Lung (tissue), 12 donors: Measurements from ENCODE around the gene SNAP91. TPM values are rescaled to one million over a fixed set of nuclear protein-coding genes. Genes with fewer than 3 reads are reported as not detected.

Source experiments
- ATAC-seq: fragments of 200-7000 bp; cut with Tn5 transposase; one replicate; pipeline ENCODE4 v1.9.1; 2020; ENCODE audit warnings: moderate number of reproducible peaks; ENCODE audit not compliant: insufficient read depth, low FRiP score
- DNase-seq, 3 donors: peaks; one replicate each; pipeline ENCODE4 v3.0.0-alpha.2; 2013 to 2017
- H3K27ac ChIP-seq, 2 donors: one replicate each; pipeline ENCODE4 v1.5.1; 2013; ENCODE audit warnings: mild to moderate bottlenecking in 2 of 2, moderate library complexity in 2 of 2, control low read depth in 1 of 2, inconsistent platforms in 1 of 2, low read depth in 1 of 2, low read length in 1 of 2
- H3K27me3 ChIP-seq, 3 donors: one replicate each; pipeline ENCODE4 v1.5.1; 2013; ENCODE audit warnings: low read length in 2 of 3; ENCODE audit not compliant: control insufficient read depth in 3 of 3, insufficient read depth in 3 of 3
- H3K36me3 ChIP-seq, 4 donors: one replicate each; pipeline ENCODE4 v1.5.1; 2013; ENCODE audit warnings: low read length in 4 of 4, mild to moderate bottlenecking in 1 of 4, moderate library complexity in 1 of 4; ENCODE audit not compliant: control insufficient read depth in 4 of 4, insufficient read depth in 4 of 4
- H3K4me1 ChIP-seq, 5 donors: one replicate each; pipeline ENCODE4 v1.5.1; 2013; ENCODE audit warnings: low read length in 5 of 5, mild to moderate bottlenecking in 2 of 5, moderate library complexity in 1 of 5; ENCODE audit not compliant: control insufficient read depth in 5 of 5, insufficient read depth in 5 of 5
- H3K4me3 ChIP-seq: one replicate; pipeline ENCODE4 v1.5.1; 2013; ENCODE audit warnings: mild to moderate bottlenecking, control low read depth, moderate library complexity
- H3K9ac ChIP-seq, 2 donors: one replicate each; pipeline ENCODE4 v1.5.1; 2013; ENCODE audit warnings: low read length in 2 of 2, control low read depth in 1 of 2; ENCODE audit not compliant: insufficient read depth in 1 of 2
- H3K9me3 ChIP-seq, 4 donors: one replicate each; pipeline ENCODE4 v1.5.1; 2013; ENCODE audit warnings: low read length in 3 of 4, mild to moderate bottlenecking in 1 of 4, moderate library complexity in 1 of 4; ENCODE audit not compliant: control insufficient read depth in 4 of 4, insufficient read depth in 3 of 4
- WGBS, 2 donors: extraction: QIAGEN DNeasy Blood & Tissue Kit; methylation state at CpG; one replicate each; pipeline ENCODE4 v1.1.7; 2013; 5-methylcytosine and 5-hydroxymethylcytosine counted together
- polyA plus RNA-seq, 2 donors: library from polyadenylated mRNA; stranded (reverse); fragments of 200-250 nt; gene quantifications; one replicate each; pipeline ENCODE4 v1.2.1, GENCODE V29; 2013
- total RNA-seq, 2 donors: library from RNA; depleted of rRNA in 1 of 2; stranded (reverse); fragments of >200 nt in 1 of 2; gene quantifications; one replicate each; pipeline ENCODE4 v1.2.1, GENCODE V29; 2014 to 2021
- TF ChIP-seq, protein P1 (sequence below): IDR thresholded peaks from 2 replicates; pipeline ENCODE4 v1.5.1; 2012; ENCODE audit warnings: mild to moderate bottlenecking; ENCODE audit errors: control extremely low read depth, extremely low read depth
- donor health status: control.
- donor health status: control.
- donor health status: Bipolar disorder and iron deficiency.
- donor health status: healthy.
- donor health status: DM: yes; HTN: yes; CAD: no.

SNAP91 gene
- total and polyA plus RNA-seq, 4 donors: 0.02 to 2.9 TPM; not detected in 2

DNA sequence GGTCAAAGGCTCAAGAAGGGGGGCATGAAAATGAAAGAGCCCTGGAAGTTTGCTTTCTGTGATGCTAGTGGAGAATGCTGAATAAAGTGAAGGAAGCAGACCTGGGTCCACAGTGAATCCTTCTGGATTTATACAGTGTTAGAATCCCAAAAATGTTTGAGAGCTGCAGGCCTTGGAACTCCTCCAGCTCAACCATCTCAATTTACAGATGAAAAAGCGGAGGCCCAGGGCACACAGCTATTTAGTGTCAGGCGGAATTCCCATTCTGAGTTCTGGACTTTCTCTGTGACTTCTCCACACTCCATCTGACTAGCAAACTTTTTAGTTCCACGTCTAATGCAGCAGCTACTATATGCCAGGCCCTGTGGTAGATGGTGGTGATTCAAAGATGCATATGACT, 198.1 kb downstream of the SNAP91 start:
- WGBS, 2 donors: 85 to 88% methylated on average over 3 of the region's 3 CpGs
- no peaks in the 10 kb centered on the region for H3K9me3 ChIP-seq
- no peak overlapping the region for H3K4me3 ChIP-seq
- no peak for ATAC-seq
- no peaks in the 10 kb centered on the region for H3K36me3 ChIP-seq
- peaks cover 0 to 33% (median 0%) of the 10 kb centered on the region in 5 donors for H3K4me1 ChIP-seq
- no peak overlapping the region for H3K9ac ChIP-seq
- DNase-seq: peak; percentile 39 to 58 (median 56)
- no peaks in the 10 kb centered on the region for H3K27me3 ChIP-seq
- TF ChIP-seq, protein P1, sequence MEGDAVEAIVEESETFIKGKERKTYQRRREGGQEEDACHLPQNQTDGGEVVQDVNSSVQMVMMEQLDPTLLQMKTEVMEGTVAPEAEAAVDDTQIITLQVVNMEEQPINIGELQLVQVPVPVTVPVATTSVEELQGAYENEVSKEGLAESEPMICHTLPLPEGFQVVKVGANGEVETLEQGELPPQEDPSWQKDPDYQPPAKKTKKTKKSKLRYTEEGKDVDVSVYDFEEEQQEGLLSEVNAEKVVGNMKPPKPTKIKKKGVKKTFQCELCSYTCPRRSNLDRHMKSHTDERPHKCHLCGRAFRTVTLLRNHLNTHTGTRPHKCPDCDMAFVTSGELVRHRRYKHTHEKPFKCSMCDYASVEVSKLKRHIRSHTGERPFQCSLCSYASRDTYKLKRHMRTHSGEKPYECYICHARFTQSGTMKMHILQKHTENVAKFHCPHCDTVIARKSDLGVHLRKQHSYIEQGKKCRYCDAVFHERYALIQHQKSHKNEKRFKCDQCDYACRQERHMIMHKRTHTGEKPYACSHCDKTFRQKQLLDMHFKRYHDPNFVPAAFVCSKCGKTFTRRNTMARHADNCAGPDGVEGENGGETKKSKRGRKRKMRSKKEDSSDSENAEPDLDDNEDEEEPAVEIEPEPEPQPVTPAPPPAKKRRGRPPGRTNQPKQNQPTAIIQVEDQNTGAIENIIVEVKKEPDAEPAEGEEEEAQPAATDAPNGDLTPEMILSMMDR: no peak
- no peak overlapping the region for H3K27ac ChIP-seq

DNA sequence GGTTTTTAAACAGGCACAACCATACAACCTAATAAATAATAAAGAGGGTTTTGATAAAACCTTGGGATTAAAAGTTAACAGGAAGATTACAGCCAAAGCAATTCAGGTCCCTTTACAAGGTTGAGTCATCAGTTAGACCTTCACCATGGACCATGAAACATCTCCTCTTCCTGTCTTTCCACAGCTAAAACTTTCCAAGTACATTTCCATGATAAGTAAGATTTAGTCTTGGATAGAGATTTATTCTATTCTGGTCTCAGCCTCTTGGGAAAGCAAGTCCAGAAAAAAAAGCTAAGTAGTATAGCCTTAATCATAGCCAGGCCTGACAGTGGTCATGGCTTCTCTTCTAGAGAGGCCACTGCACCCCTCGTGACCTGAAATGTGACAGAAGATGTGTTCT, 199.5 kb downstream of the SNAP91 start:
- Histone ChIP-seq H3K4me3 (no peak overlapping the region), H3K27ac (no peak overlapping the region), H3K9me3 (no peaks in the 10 kb centered on the region), H3K27me3 (no peaks in the 10 kb centered on the region), H3K9ac (no peak overlapping the region), H3K4me1 (peaks cover 0 to 39% (median 2%) of the 10 kb centered on the region in 5 donors), H3K36me3 (no peaks in the 10 kb centered on the region)
- no peak for DNase-seq
- TF ChIP-seq, protein P1: no peak
- 85 to 92% methylated on average over 1 of the region's 1 CpG for WGBS, 2 donors
- no peak for ATAC-seq

GRCh38 chr6:83505356-83505755, 203.5 kb downstream of the SNAP91 start:
- Histone ChIP-seq H3K9me3 (no peaks in the 10 kb centered on the region), H3K4me3 (no peak overlapping the region), H3K4me1 (peaks cover 0 to 10% (median 3%) of the 10 kb centered on the region in 5 donors), H3K27ac (no peak overlapping the region), H3K36me3 (no peaks in the 10 kb centered on the region), H3K27me3 (no peaks in the 10 kb centered on the region), H3K9ac (peak overlapping the region in 1 of 2 donors; percentile 8)
- peak; percentile 55 for ATAC-seq
- TF ChIP-seq, protein P1: no peak
- 53 to 65% methylated on average over 4 of the region's 4 CpGs for WGBS, 2 donors
- DNase-seq: peak; percentile 19 to 76 (median 51)

Other genes with a start within 250 kb of the SNAP91 start
- gene PRSS35, start 196.6 kb downstream of the SNAP91 start, total RNA-seq: 1 to 10 TPM in 1 of 2 donors, under 1 TPM in 1; 0.46 to 9.9 TPM
- gene PRSS35, start 196.6 kb downstream of the SNAP91 start, polyA plus RNA-seq: under 1 TPM; 0.14 to 0.53 TPM
- not detected for gene RIPPLY2, start 144.3 kb upstream of the SNAP91 start, total RNA-seq
- gene RIPPLY2, start 144.3 kb upstream of the SNAP91 start, polyA plus RNA-seq: under 1 TPM; 0.05 to 0.24 TPM
- 10 to 100 TPM; 19.9 to 29.9 TPM for gene CYB5R4, start 150.6 kb upstream of the SNAP91 start, total RNA-seq
- gene CYB5R4, start 150.6 kb upstream of the SNAP91 start, polyA plus RNA-seq: 10 to 100 TPM in 1 of 2 donors, 1 to 10 TPM in 1; 4.6 to 41.4 TPM